Neural crest cell (in vitro differentiated cells): ENCODE results near the gene DRAM2. TPM values are rescaled to one million over a fixed set of nuclear protein-coding genes. Genes with fewer than 3 reads are reported as not detected.

Experiments
- DNase-seq: peaks from one replicate; pipeline ENCODE4 v3.0.0; 2021; ENCODE audit warnings: low read depth, mixed read lengths, low spot score
- H3K27ac Mint-ChIP-seq: one replicate; pipeline ENCODE4 v1.8.0; 2021; ENCODE audit warnings: mild to moderate bottlenecking, mixed read lengths; ENCODE audit not compliant: unreplicated experiment
- H3K27me3 Mint-ChIP-seq: 2 replicates; pipeline ENCODE4 v1.8.0; 2021; ENCODE audit warnings: low read depth, mild to moderate bottlenecking, mixed read lengths
- H3K36me3 Mint-ChIP-seq: 2 replicates; pipeline ENCODE4 v1.8.0; 2021; ENCODE audit warnings: low read depth, mild to moderate bottlenecking, mixed read lengths
- H3K4me1 Mint-ChIP-seq: 2 replicates; pipeline ENCODE4 v1.8.0; 2021; ENCODE audit warnings: mixed read lengths
- H3K4me3 Mint-ChIP-seq: one replicate; pipeline ENCODE4 v1.8.0; 2021; ENCODE audit warnings: mild to moderate bottlenecking, mixed read lengths
- H3K9me3 Mint-ChIP-seq: 2 replicates; pipeline ENCODE4 v1.8.0; 2021; ENCODE audit warnings: mixed read lengths
- total RNA-seq: library from RNA; stranded (reverse); gene quantifications from 2 replicates; pipeline ENCODE4 v1.2.1, GENCODE V29; 2021
- TF ChIP-seq, protein P1 (sequence below): fragments of 200-600 bp; sonication (generic); conservative IDR thresholded peaks from 2 replicates; pipeline ENCODE4 v1.5.0; 2021; ENCODE audit warnings: antibody characterized with exemption, mild to moderate bottlenecking

DRAM2 gene
- total RNA-seq, 1 donor from 2014 or later = 28.2 TPM

- H3K4me1 Mint-ChIP-seq = no peaks in the 10 kb centered on the region
- peaks cover 2% of the 10 kb centered on the region for H3K36me3 Mint-ChIP-seq
- no peak overlapping the region for H3K4me3 Mint-ChIP-seq
- DNase-seq = no peak
- H3K9me3 Mint-ChIP-seq = no peaks in the 10 kb centered on the region
- H3K27me3 Mint-ChIP-seq = no peaks in the 10 kb centered on the region
- TF ChIP-seq, protein P1, sequence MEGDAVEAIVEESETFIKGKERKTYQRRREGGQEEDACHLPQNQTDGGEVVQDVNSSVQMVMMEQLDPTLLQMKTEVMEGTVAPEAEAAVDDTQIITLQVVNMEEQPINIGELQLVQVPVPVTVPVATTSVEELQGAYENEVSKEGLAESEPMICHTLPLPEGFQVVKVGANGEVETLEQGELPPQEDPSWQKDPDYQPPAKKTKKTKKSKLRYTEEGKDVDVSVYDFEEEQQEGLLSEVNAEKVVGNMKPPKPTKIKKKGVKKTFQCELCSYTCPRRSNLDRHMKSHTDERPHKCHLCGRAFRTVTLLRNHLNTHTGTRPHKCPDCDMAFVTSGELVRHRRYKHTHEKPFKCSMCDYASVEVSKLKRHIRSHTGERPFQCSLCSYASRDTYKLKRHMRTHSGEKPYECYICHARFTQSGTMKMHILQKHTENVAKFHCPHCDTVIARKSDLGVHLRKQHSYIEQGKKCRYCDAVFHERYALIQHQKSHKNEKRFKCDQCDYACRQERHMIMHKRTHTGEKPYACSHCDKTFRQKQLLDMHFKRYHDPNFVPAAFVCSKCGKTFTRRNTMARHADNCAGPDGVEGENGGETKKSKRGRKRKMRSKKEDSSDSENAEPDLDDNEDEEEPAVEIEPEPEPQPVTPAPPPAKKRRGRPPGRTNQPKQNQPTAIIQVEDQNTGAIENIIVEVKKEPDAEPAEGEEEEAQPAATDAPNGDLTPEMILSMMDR = no peak
- no peak overlapping the region for H3K27ac Mint-ChIP-seq
Observed at GRCh38 chr1:111176678-111177077, 36.8 kb upstream of the DRAM2 start.

DNA sequence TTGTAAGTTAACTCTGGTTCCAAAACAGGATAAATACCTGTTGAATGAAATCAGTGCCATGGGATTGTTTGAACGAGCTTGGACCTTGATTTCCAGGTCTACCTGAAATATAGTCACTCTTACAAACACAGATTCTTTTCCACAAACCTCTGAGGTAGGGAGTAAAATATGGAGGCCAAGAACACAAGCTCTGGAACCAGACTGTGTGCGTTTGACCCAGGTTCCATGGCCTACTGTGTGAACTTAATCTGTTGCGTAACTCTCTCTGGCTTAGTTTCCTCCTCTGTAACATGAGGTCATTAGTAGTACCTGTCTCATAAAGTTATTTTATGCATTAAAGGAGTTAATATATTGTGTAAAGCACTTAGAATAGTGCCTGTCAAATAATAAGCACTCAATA, 35.5 kb upstream of the DRAM2 start:
- DNase-seq = no peak
- TF ChIP-seq, protein P1 = no peak
- Mint-ChIP-seq H3K9me3 (no peaks in the 10 kb centered on the region), H3K27ac (no peak overlapping the region), H3K36me3 (peaks cover 2% of the 10 kb centered on the region), H3K4me1 (no peaks in the 10 kb centered on the region), H3K27me3 (no peaks in the 10 kb centered on the region), H3K4me3 (no peak overlapping the region)

DNA sequence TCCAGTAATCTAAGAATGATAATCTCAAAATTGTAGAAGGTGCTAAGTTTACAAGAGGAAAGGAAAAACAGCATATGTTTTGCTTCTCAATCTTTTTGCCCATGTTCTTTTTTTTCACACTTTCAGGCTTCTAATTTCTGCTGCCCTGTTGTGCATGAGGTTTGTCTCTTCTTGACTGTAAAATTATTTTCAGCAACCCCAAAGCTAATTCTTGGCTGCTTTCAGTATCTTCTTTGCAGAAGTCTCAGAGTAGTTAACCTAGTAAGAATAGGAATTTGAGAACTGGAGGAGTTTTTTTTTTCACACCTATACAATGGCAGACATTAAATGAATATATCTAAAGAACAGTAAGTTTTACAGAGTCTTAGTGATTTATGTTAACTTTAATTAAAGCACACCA, 34.2 kb upstream of the DRAM2 start:
- TF ChIP-seq, protein P1 = no peak
- no peaks in the 10 kb centered on the region for H3K4me1 Mint-ChIP-seq
- no peaks in the 10 kb centered on the region for H3K27me3 Mint-ChIP-seq
- peaks cover 4% of the 10 kb centered on the region for H3K36me3 Mint-ChIP-seq
- DNase-seq = no peak
- H3K27ac Mint-ChIP-seq = no peak overlapping the region
- H3K4me3 Mint-ChIP-seq = no peak overlapping the region
- no peaks in the 10 kb centered on the region for H3K9me3 Mint-ChIP-seq

DNA sequence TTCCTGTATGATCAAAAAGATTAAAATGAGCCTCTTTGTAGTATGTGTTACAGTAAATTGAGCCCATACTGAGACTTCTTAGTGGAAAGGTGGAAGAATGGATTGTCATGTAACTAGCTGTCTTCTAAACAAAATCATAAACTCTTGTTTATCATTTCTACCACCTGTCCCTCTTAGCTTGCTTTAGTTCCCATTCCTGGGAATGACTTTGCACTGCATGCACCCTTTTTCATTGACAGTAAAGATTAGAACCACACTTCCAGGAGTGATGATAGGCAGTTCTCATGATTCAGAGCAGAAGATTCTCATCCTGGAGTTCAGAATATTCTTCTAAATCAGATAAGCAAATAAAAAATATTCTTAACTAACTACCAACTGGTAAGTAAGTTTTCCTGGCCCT, 32.6 kb upstream of the DRAM2 start:
- H3K36me3 Mint-ChIP-seq = peaks cover 8% of the 10 kb centered on the region
- no peak for DNase-seq
- no peak overlapping the region for H3K27ac Mint-ChIP-seq
- no peak overlapping the region for H3K4me3 Mint-ChIP-seq
- no peaks in the 10 kb centered on the region for H3K9me3 Mint-ChIP-seq
- no peaks in the 10 kb centered on the region for H3K27me3 Mint-ChIP-seq
- TF ChIP-seq, protein P1 = no peak
- H3K4me1 Mint-ChIP-seq = no peaks in the 10 kb centered on the region

GRCh38 chr1:111164151-111164550, 24.3 kb upstream of the DRAM2 start:
- H3K27ac Mint-ChIP-seq = no peak overlapping the region
- H3K4me1 Mint-ChIP-seq = peaks cover 7% of the 10 kb centered on the region
- DNase-seq = no peak
- peaks cover 5% of the 10 kb centered on the region for H3K36me3 Mint-ChIP-seq
- no peaks in the 10 kb centered on the region for H3K27me3 Mint-ChIP-seq
- no peak overlapping the region for H3K4me3 Mint-ChIP-seq
- TF ChIP-seq, protein P1 = no peak
- H3K9me3 Mint-ChIP-seq = peaks cover 1% of the 10 kb centered on the region

- Mint-ChIP-seq H3K27me3 (no peaks in the 10 kb centered on the region), H3K36me3 (peaks cover 7% of the 10 kb centered on the region), H3K4me3 (no peak overlapping the region), H3K4me1 (peaks cover 7% of the 10 kb centered on the region), H3K27ac (no peak overlapping the region), H3K9me3 (peaks cover 2% of the 10 kb centered on the region)
- DNase-seq = no peak
- TF ChIP-seq, protein P1 = no peak
Observed at GRCh38 chr1:111163363-111163762, 23.5 kb upstream of the DRAM2 start.
